ENCODE data around the gene CYTH3.

DNA sequence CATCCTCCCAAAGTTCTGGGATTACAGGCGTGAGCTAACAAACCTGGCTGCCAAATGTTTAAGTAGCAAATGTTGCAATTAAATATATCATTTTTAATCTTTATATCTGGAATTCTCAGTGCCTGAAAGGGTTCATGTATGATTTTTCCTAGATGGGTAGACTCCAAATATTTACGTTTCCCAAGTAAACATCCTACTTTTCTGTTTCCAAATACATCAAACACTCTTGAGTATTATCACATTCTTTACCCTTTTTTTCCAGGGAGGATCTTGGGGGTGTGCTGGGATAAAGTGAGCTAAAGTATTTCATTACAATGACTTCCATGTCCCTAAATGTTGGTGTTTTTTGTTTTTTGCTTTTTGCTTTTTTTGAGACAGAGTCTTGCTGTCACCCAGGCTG is 32.9 kb upstream of the CYTH3 start:
- TF ChIP-seq, protein P1, sequence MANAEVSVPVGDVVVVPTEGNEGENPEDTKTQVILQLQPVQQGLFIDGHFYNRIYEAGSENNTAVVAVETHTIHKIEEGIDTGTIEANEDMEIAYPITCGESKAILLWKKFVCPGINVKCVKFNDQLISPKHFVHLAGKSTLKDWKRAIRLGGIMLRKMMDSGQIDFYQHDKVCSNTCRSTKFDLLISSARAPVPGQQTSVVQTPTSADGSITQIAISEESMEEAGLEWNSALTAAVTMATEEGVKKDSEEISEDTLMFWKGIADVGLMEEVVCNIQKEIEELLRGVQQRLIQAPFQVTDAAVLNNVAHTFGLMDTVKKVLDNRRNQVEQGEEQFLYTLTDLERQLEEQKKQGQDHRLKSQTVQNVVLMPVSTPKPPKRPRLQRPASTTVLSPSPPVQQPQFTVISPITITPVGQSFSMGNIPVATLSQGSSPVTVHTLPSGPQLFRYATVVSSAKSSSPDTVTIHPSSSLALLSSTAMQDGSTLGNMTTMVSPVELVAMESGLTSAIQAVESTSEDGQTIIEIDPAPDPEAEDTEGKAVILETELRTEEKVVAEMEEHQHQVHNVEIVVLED (CRISPR knock-in tag; IDR thresholded peaks at IDR 0.05; ENCODE audit: borderline replicate concordance) = no peak
- no peak for TF ChIP-seq KDM5A (IDR thresholded peaks at IDR 0.05; ENCODE audit: borderline replicate concordance, low read length)
- TF ChIP-seq KLF16 (CRISPR knock-in tag; IDR thresholded peaks at IDR 0.05) = no peak
- TF ChIP-seq ZNF121 (CRISPR knock-in tag; IDR thresholded peaks at IDR 0.05) = no peak
- no peak for TF ChIP-seq POLR2A (IDR thresholded peaks at IDR 0.05; ENCODE audit: insufficient read depth in 1 of 2, low read depth in 2 of 2, low read length in 2 of 2)
- no peak for TF ChIP-seq AFF4 (CRISPR knock-in tag; IDR thresholded peaks at IDR 0.05)
- TF ChIP-seq ZNF720 (CRISPR knock-in tag; IDR thresholded peaks at IDR 0.05) = no peak
- TF ChIP-seq, protein P2, sequence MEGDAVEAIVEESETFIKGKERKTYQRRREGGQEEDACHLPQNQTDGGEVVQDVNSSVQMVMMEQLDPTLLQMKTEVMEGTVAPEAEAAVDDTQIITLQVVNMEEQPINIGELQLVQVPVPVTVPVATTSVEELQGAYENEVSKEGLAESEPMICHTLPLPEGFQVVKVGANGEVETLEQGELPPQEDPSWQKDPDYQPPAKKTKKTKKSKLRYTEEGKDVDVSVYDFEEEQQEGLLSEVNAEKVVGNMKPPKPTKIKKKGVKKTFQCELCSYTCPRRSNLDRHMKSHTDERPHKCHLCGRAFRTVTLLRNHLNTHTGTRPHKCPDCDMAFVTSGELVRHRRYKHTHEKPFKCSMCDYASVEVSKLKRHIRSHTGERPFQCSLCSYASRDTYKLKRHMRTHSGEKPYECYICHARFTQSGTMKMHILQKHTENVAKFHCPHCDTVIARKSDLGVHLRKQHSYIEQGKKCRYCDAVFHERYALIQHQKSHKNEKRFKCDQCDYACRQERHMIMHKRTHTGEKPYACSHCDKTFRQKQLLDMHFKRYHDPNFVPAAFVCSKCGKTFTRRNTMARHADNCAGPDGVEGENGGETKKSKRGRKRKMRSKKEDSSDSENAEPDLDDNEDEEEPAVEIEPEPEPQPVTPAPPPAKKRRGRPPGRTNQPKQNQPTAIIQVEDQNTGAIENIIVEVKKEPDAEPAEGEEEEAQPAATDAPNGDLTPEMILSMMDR (CRISPR knock-in tag; IDR thresholded peaks at IDR 0.05) = no peak
- TF ChIP-seq LCORL (IDR thresholded peaks at IDR 0.05) = no peak
- TF ChIP-seq LCORL (CRISPR knock-in tag; IDR thresholded peaks at IDR 0.05) = no peak
- no peak for TF ChIP-seq FOXJ3 (CRISPR knock-in tag; IDR thresholded peaks at IDR 0.05; ENCODE audit: borderline replicate concordance)
